Suppressor macrophage treated with lipopolysaccharide for 4 hours (primary cell): Measurements from ENCODE around the gene CACTIN.
"Not testable (repeated sequence)": the region's sequence is repeated elsewhere in the genome, so short reads cannot be mapped to it uniquely, and the experiment has no call there.

Experiments
- DNase-seq: peaks from one replicate; pipeline ENCODE4 v3.0.0-alpha.2; 2020

CACTIN gene

GRCh38 chr19:3645067-3645396 lies 18.4 kb upstream of the CACTIN start:
- DNase-seq: no peak

- no peak for DNase-seq
Measured at GRCh38 chr19:3644351-3645066, 17.9 kb upstream of the CACTIN start.

- no peak for DNase-seq
Measured at GRCh38 chr19:3643674-3644313, 17.2 kb upstream of the CACTIN start.

- no peak for DNase-seq
Measured at GRCh38 chr19:3642987-3643673, 16.5 kb upstream of the CACTIN start.

- DNase-seq: no peak
Measured at GRCh38 chr19:3642296-3642695, 15.7 kb upstream of the CACTIN start.

- no peak for DNase-seq
Measured at GRCh38 chr19:3641515-3642269, 15.1 kb upstream of the CACTIN start.

GRCh38 chr19:3639479-3639878 lies 12.9 kb upstream of the CACTIN start:
- no peak for DNase-seq

GRCh38 chr19:3638208-3639193 lies 11.9 kb upstream of the CACTIN start:
- no peak for DNase-seq

- DNase-seq: no peak
Measured at GRCh38 chr19:3637621-3638020, 11.0 kb upstream of the CACTIN start.

GRCh38 chr19:3636962-3637361 lies 10.4 kb upstream of the CACTIN start:
- no peak for DNase-seq

- DNase-seq: no peak
Measured at GRCh38 chr19:3636506-3636905, 9.9 kb upstream of the CACTIN start.

GRCh38 chr19:3634496-3635045 lies 8.0 kb upstream of the CACTIN start:
- DNase-seq: no peak

GRCh38 chr19:3633559-3633988 lies 7.0 kb upstream of the CACTIN start:
- no peak for DNase-seq

- DNase-seq: no peak
Measured at GRCh38 chr19:3632739-3633558, 6.4 kb upstream of the CACTIN start.

- no peak for DNase-seq
Measured at GRCh38 chr19:3632098-3632497, 5.5 kb upstream of the CACTIN start.

GRCh38 chr19:3631053-3631861 lies 4.7 kb upstream of the CACTIN start:
- no peak for DNase-seq

GRCh38 chr19:3628766-3629165 lies 2.2 kb upstream of the CACTIN start:
- not testable (repeated sequence) for DNase-seq

- no peak for DNase-seq
Measured at GRCh38 chr19:3627351-3627723, 747 bp upstream of the CACTIN start.

GRCh38 chr19:3625996-3626472 lies 556 bp downstream of the CACTIN start:
- DNase-seq: peak; percentile 13

- DNase-seq: no peak
Measured at GRCh38 chr19:3623716-3624115, 2.9 kb downstream of the CACTIN start.
